ENCODE results near the gene HOATZ. TPM values are rescaled to one million over a fixed set of nuclear protein-coding genes. Genes with fewer than 3 reads are reported as not detected.

HOATZ gene
- total and polyA plus RNA-seq, 2 donors (not counting 3 experiments of a cell fraction or from before 2014, with no cell fraction given): not detected

- Histone ChIP-seq H3K4me2 (ENCODE audit: insufficient read depth, low read length) (no peak overlapping the region), H3K27ac (ENCODE audit: insufficient read depth, low read depth, low read length) (no peak overlapping the region), H2AFZ (ENCODE audit: low read depth, low read length) (no peak overlapping the region), H3K27me3 (ENCODE audit: control insufficient read depth in 2 of 2, insufficient read depth in 2 of 2, low read length in 2 of 2) (no peaks in the 10 kb centered on the region), H3K9me1 (replicated peaks; ENCODE audit: control insufficient read depth, extremely low read depth, insufficient read depth, low read length) (no peaks in the 10 kb centered on the region), H3K4me3 (replicated peaks in 1 of 3; ENCODE audit: insufficient read depth in 1 of 3, low read depth in 1 of 3, low read length in 3 of 3) (no peak overlapping the region), H3K9me3 (replicated peaks; ENCODE audit: control insufficient read depth, insufficient read depth, low read length) (no peaks in the 10 kb centered on the region), H3K9ac (replicated peaks; ENCODE audit: extremely low read depth, insufficient read depth, low read length) (no peak overlapping the region), H3K79me2 (ENCODE audit: control insufficient read depth, insufficient read depth, low read length) (no peaks in the 10 kb centered on the region), H3K4me1 (ENCODE audit: control insufficient read depth, extremely low read depth, insufficient read depth, low read length) (no peaks in the 10 kb centered on the region), H4K20me1 (replicated peaks; ENCODE audit: control insufficient read depth, extremely low read depth, insufficient read depth, low read length) (no peaks in the 10 kb centered on the region), H3K36me3 (ENCODE audit: control insufficient read depth in 2 of 2, extremely low read depth in 1 of 2, insufficient read depth in 2 of 2, low read length in 2 of 2) (no peaks in the 10 kb centered on the region)
- ChIA-PET CTCF (interaction anchor here (0.7 to 1.8 kb wide), 9 partner anchors 32 to 282 kb away, joined by 3 to 29 read pairs (median 3); no protein-coding TSS in a partner anchor), POLR2A (interaction anchor here (0.6 kb wide), 1 partner anchor 32 kb away, joined by 3 read pairs; no protein-coding TSS in a partner anchor)
- FAIRE-seq (peak; percentile 84), DNase-seq (ENCODE audit: low read depth, low spot score) (peak; percentile 77)
- no peak for TF ChIP-seq JUN (IDR thresholded peaks at IDR 0.05; ENCODE audit: borderline replicate concordance, insufficient read depth, insufficient read length, low read depth)
- TF ChIP-seq CTCF (IDR thresholded peaks at IDR 0.05; ENCODE audit: extremely low read depth in 1 of 2, insufficient read depth in 1 of 2, low read depth in 1 of 2, low read length in 2 of 2): peak; percentile 62 to 74
- dilution Hi-C loops (cut with MboI; ENCODE audit: extremely low pct_ligation_motif_present, low sequenced_read_pairs): no loop called here
- intact Hi-C loops (cut with micrococcal nuclease): loop anchor here (1.0 kb wide), 3 partner anchors 37 to 276 kb away; partner anchors contain the start of gene SIK2
- BruUV-seq (replicated peaks): no TSS peak
These were observed 50.6 kb downstream of the HOATZ start for GRCh38 chr11:111565114-111565720.

- H4K20me1 ChIP-seq (replicated peaks; ENCODE audit: control insufficient read depth, extremely low read depth, insufficient read depth, low read length): no peaks in the 10 kb centered on the region
- intact Hi-C loops (cut with micrococcal nuclease): no loop called here
- TF ChIP-seq CTCF (IDR thresholded peaks at IDR 0.05; ENCODE audit: extremely low read depth in 1 of 2, insufficient read depth in 1 of 2, low read depth in 1 of 2, low read length in 2 of 2) (no peak), POLR2AphosphoS5 (IDR thresholded peaks at IDR 0.05; ENCODE audit: insufficient read depth, low read depth, low read length) (no peak), EZH2 (IDR thresholded peaks at IDR 0.05; ENCODE audit: borderline replicate concordance, low read depth, low read length, severe bottlenecking) (no peak), POLR2A (IDR thresholded peaks at IDR 0.05; ENCODE audit: low read depth, low read length) (no peak), FOS (IDR thresholded peaks at IDR 0.05; ENCODE audit: borderline replicate concordance, insufficient read depth, low read length) (no peak), GATA2 (IDR thresholded peaks at IDR 0.05; ENCODE audit: insufficient read depth, insufficient read length, low read depth, low read length) (no peak), MYC (IDR thresholded peaks at IDR 0.05; ENCODE audit: low read depth, low read length) (no peak), MAX (IDR thresholded peaks at IDR 0.05; ENCODE audit: insufficient read depth, insufficient read length) (no peak), JUN (IDR thresholded peaks at IDR 0.05; ENCODE audit: borderline replicate concordance, insufficient read depth, insufficient read length, low read depth) (no peak)
- BruUV-seq (replicated peaks): no TSS peak
- H3K4me1 ChIP-seq (ENCODE audit: control insufficient read depth, extremely low read depth, insufficient read depth, low read length): no peaks in the 10 kb centered on the region
- POLR2A ChIA-PET: interaction anchor here (0.6 to 0.7 kb wide), 2 partner anchors 31 to 280 kb away, joined by 3 read pairs; no protein-coding TSS in a partner anchor
- H3K9me3 ChIP-seq (replicated peaks; ENCODE audit: control insufficient read depth, insufficient read depth, low read length): no peaks in the 10 kb centered on the region
- no peak overlapping the region for H2AFZ ChIP-seq (ENCODE audit: low read depth, low read length)
- CTCF ChIA-PET: interaction anchor here (1.1 to 2.3 kb wide), 11 partner anchors 12 to 305 kb away, joined by 3 to 29 read pairs (median 4); no protein-coding TSS in a partner anchor
- no peaks in the 10 kb centered on the region for H3K27me3 ChIP-seq (ENCODE audit: control insufficient read depth in 2 of 2, insufficient read depth in 2 of 2, low read length in 2 of 2)
- H3K79me2 ChIP-seq (ENCODE audit: control insufficient read depth, insufficient read depth, low read length): no peaks in the 10 kb centered on the region
- H3K36me3 ChIP-seq (ENCODE audit: control insufficient read depth in 2 of 2, extremely low read depth in 1 of 2, insufficient read depth in 2 of 2, low read length in 2 of 2): no peaks in the 10 kb centered on the region
- DNase-seq (ENCODE audit: low read depth, low spot score) (no peak), FAIRE-seq (no peak)
- no peak overlapping the region for H3K4me3 ChIP-seq (replicated peaks in 1 of 3; ENCODE audit: insufficient read depth in 1 of 3, low read depth in 1 of 3, low read length in 3 of 3)
- H3K4me2 ChIP-seq (ENCODE audit: insufficient read depth, low read length): no peak overlapping the region
- no peak overlapping the region for H3K27ac ChIP-seq (ENCODE audit: insufficient read depth, low read depth, low read length)
- no peak overlapping the region for H3K9ac ChIP-seq (replicated peaks; ENCODE audit: extremely low read depth, insufficient read depth, low read length)
- H3K9me1 ChIP-seq (replicated peaks; ENCODE audit: control insufficient read depth, extremely low read depth, insufficient read depth, low read length): no peaks in the 10 kb centered on the region
- dilution Hi-C loops (cut with MboI; ENCODE audit: extremely low pct_ligation_motif_present, low sequenced_read_pairs): no loop called here
These were observed 51.7 kb downstream of the HOATZ start for GRCh38 chr11:111566324-111566723.
